ENCODE measurements around the gene FOXD2.

DNA sequence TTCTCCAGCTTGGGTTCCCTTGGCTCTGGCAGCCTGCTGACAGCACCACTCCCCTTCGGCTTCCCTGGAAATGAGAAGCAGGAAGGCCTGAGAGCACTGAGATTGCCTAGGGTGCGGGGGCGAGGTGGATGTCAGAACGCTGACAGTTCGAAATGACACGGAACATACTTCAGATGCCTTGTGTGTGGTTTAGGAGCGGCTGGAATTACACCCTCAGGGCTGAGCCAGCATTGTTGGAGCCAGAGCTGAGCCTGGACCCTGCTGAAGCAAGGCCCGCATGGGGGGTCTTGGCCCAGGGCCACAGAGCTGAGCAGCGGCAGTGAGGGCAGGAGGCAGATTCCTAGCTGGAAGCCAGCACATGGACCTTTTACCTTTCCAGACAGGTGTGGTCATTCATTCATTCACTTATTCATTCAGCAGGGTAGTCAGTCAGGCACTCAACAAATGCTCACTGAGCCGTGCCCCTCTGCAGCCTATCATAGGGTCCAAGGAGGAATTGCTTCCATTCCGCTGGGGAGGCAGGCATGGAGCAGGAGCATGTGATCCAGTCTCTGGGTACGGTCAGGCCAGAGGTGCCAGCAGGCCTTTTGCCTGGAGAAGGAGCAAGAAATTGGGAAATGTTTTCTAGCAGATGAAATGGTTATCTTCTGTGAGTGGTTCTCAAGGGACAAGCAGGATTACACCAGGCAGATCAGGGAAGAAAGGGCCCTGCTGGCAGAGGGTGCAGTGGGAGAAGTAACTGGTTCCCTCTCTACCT, 28.4 kb upstream of the FOXD2 start:
- TF ChIP-seq, protein P1, sequence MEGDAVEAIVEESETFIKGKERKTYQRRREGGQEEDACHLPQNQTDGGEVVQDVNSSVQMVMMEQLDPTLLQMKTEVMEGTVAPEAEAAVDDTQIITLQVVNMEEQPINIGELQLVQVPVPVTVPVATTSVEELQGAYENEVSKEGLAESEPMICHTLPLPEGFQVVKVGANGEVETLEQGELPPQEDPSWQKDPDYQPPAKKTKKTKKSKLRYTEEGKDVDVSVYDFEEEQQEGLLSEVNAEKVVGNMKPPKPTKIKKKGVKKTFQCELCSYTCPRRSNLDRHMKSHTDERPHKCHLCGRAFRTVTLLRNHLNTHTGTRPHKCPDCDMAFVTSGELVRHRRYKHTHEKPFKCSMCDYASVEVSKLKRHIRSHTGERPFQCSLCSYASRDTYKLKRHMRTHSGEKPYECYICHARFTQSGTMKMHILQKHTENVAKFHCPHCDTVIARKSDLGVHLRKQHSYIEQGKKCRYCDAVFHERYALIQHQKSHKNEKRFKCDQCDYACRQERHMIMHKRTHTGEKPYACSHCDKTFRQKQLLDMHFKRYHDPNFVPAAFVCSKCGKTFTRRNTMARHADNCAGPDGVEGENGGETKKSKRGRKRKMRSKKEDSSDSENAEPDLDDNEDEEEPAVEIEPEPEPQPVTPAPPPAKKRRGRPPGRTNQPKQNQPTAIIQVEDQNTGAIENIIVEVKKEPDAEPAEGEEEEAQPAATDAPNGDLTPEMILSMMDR (IDR thresholded peaks at IDR 0.05; ENCODE audit: insufficient read depth, low read depth, low read length) = no peak
- no peak for TF ChIP-seq EZH2 (IDR thresholded peaks at IDR 0.05; ENCODE audit: insufficient read depth, low read length)

All from astrocyte (in vitro differentiated cells and primary cell).